ENCODE results near the gene SLC17A4. TPM values are rescaled to one million over a fixed set of nuclear protein-coding genes. Genes with fewer than 3 reads are reported as not detected.

Gene SLC17A4
- total RNA-seq, 1 experiment from 2014 or later, result not detected

DNA sequence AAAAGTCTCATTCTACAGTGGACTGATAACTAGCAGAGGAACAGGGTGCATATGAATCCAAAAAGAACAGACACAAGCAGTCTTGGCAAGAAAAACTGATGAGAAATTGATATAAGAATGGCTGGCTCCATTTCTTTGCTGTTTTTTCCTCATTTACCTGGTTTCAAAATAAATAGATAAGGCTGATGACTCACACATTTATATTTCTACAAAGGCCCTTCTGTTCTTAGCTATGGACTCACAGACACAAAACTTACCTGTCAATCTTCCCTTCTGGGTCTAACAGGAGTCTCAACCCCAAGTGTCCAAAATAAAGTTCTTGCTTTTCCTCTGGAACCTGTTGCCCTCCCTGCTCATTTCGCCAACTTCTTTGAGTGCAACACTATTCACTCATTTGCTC is 941 bp downstream of the SLC17A4 start:
- no peaks in the 10 kb centered on the region for H3K27me3 Mint-ChIP-seq (ENCODE audit: low read depth)
- H3K23me2 ChIP-seq (ENCODE audit: insufficient read length, low read depth, low read length, poor library complexity, severe bottlenecking), result no peaks in the 10 kb centered on the region
- TF ChIP-seq, protein P1, sequence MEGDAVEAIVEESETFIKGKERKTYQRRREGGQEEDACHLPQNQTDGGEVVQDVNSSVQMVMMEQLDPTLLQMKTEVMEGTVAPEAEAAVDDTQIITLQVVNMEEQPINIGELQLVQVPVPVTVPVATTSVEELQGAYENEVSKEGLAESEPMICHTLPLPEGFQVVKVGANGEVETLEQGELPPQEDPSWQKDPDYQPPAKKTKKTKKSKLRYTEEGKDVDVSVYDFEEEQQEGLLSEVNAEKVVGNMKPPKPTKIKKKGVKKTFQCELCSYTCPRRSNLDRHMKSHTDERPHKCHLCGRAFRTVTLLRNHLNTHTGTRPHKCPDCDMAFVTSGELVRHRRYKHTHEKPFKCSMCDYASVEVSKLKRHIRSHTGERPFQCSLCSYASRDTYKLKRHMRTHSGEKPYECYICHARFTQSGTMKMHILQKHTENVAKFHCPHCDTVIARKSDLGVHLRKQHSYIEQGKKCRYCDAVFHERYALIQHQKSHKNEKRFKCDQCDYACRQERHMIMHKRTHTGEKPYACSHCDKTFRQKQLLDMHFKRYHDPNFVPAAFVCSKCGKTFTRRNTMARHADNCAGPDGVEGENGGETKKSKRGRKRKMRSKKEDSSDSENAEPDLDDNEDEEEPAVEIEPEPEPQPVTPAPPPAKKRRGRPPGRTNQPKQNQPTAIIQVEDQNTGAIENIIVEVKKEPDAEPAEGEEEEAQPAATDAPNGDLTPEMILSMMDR (conservative IDR thresholded peaks at IDR 0.05), result no peak
- H2BK120ac ChIP-seq (ENCODE audit: low read depth, low read length, poor library complexity, severe bottlenecking), result no peak overlapping the region
- H4K8ac ChIP-seq (replicated peaks; ENCODE audit: insufficient read length, low read depth, low read length), result no peak overlapping the region
- H4K20me1 ChIP-seq (ENCODE audit: control insufficient read depth, insufficient read depth, insufficient read length), result no peaks in the 10 kb centered on the region
- H3K18ac ChIP-seq (ENCODE audit: insufficient read length, low read depth, low read length), result no peak overlapping the region
- no peaks in the 10 kb centered on the region for H3K27me3 ChIP-seq (ENCODE audit: insufficient read depth, low read length)
- no peak overlapping the region for H4K5ac ChIP-seq (ENCODE audit: insufficient read length, low read depth, low read length)
- H3K4me1 ChIP-seq (ENCODE audit: insufficient read depth, low read length), result no peaks in the 10 kb centered on the region
- H2BK12ac ChIP-seq (ENCODE audit: insufficient read length, low read depth, low read length), result no peak overlapping the region
- H2BK5ac ChIP-seq (ENCODE audit: insufficient read length, low read length), result no peak overlapping the region
- no peaks in the 10 kb centered on the region for H3K36me3 Mint-ChIP-seq (ENCODE audit: insufficient read depth in 1 of 3, low read depth in 3 of 3)
- H3K9ac ChIP-seq (ENCODE audit: extremely low read depth, insufficient read length, low read length), result no peak overlapping the region
- H3K9me3 ChIP-seq (ENCODE audit: control insufficient read depth, low read depth, low read length), result no peaks in the 10 kb centered on the region
- H3T11ph ChIP-seq (ENCODE audit: low read length), result no peak overlapping the region
- H3K4ac ChIP-seq (ENCODE audit: low read depth, low read length), result no peak overlapping the region
- H3K4me2 ChIP-seq (ENCODE audit: insufficient read depth, insufficient read length, low read length), result no peak overlapping the region
- H3K4me3 Mint-ChIP-seq, result no peak overlapping the region
- no peak overlapping the region for H3K23ac ChIP-seq (ENCODE audit: insufficient read length, low read depth, low read length)
- H2BK15ac ChIP-seq (ENCODE audit: low read depth, low read length), result no peak overlapping the region
- H3K27ac Mint-ChIP-seq, result no peak overlapping the region
- no peak overlapping the region for H3K14ac ChIP-seq (ENCODE audit: insufficient read depth, low read length)
- no peak overlapping the region for H3K56ac ChIP-seq (ENCODE audit: insufficient read length, low read depth, low read length)
- no peaks in the 10 kb centered on the region for H3K9me3 Mint-ChIP-seq
- H4K91ac ChIP-seq (ENCODE audit: insufficient read length, low read depth, low read length), result no peak overlapping the region
- no CpG with 5 or more reads among the region's 1 CpG for WGBS (ENCODE audit: extremely low coverage, insufficient read length, low lambda C conversion rate)
- H2AFZ ChIP-seq (ENCODE audit: low read length), result no peak overlapping the region
- H2AK5ac ChIP-seq (ENCODE audit: insufficient read length, low read length), result no peak overlapping the region
- no peaks in the 10 kb centered on the region for H3K79me2 ChIP-seq (ENCODE audit: insufficient read depth, low read length)
- no peaks in the 10 kb centered on the region for H3K79me1 ChIP-seq (ENCODE audit: insufficient read depth, low read depth, low read length, poor library complexity, severe bottlenecking)
- no peak overlapping the region for H3K27ac ChIP-seq (ENCODE audit: insufficient read length, low read depth, low read length)
- H2BK20ac ChIP-seq (ENCODE audit: low read depth, low read length, poor library complexity, severe bottlenecking), result no peak overlapping the region
- no peaks in the 10 kb centered on the region for H3K4me1 Mint-ChIP-seq
- DNase-seq, result no peak
